ENCODE measurements around the gene CLASP1. TPM values are rescaled to one million over a fixed set of nuclear protein-coding genes. Genes with fewer than 3 reads are reported as not detected.

Gene CLASP1
- total and polyA plus RNA-seq, 2 of the 8 experiments (the other 6 are each of a cell fraction or from before 2014, with no cell fraction given), result 7.3 to 53.9 TPM

DNA sequence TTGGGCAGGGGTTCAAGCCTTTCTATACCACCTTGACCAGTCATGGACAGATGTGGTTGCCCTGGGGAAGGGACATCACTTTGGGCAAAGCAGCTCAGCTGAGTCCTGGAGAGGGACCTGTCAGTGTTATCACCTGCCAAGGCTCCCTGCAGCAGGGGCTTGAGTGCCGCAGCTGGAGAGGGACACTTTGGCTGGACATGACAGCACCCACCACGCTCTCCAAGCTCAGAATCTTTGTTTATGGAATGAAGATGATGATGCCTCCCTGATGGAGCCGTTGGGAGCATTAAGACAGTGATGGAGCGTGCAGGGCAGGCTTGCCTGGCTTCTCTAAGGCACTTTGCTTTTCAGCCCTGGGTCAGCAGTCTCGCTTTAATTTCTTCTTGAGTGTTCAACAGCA is 360.0 kb downstream of the CLASP1 start:
- CTCF ChIA-PET (ENCODE audit: partially characterized antibody), result interaction anchor here (0.9 to 5.1 kb wide), 4 partner anchors 8 to 196 kb away, joined by 3 to 34 read pairs (median 6); no protein-coding TSS in a partner anchor
- Histone ChIP-seq H2BK12ac (ENCODE audit: low read depth, low read length) (no peak overlapping the region), H4K20me1 (replicated peaks in 1 of 2; ENCODE audit: control insufficient read depth in 1 of 2, insufficient read depth in 2 of 2, low read length in 2 of 2) (no peaks in the 10 kb centered on the region), H3K27me3 (replicated peaks in 1 of 4; ENCODE audit: control insufficient read depth in 3 of 4, extremely low read depth in 1 of 4, insufficient read depth in 3 of 4, low read length in 3 of 4) (peaks cover 0 to 18% (median 12%) of the 10 kb centered on the region in 4 experiments; a peak in 5 of 7 replicates), H2BK120ac (replicated peaks; ENCODE audit: low read depth, low read length) (no peak overlapping the region), H3K23me2 (ENCODE audit: low read depth, low read length) (peaks cover 8% of the 10 kb centered on the region; the same call in 1 of the 2 replicates), H3K9ac (replicated peaks in 1 of 4; ENCODE audit: extremely low read depth in 1 of 4, low read depth in 3 of 4, low read length in 3 of 4) (no peak overlapping the region), H2BK5ac (ENCODE audit: low read depth, low read length) (no peak overlapping the region), H3K36me3 (ENCODE audit: control insufficient read depth in 2 of 4, insufficient read depth in 4 of 4, low read length in 3 of 4) (no peaks in the 10 kb centered on the region), H3K79me2 (ENCODE audit: control insufficient read depth in 1 of 2, insufficient read depth in 2 of 2, low read length in 2 of 2) (no peaks in the 10 kb centered on the region), H3K4ac (replicated peaks; ENCODE audit: insufficient read length, low read depth, low read length) (no peak overlapping the region), H3K4me2 (ENCODE audit: insufficient read depth in 1 of 2, low read depth in 2 of 2, low read length in 2 of 2) (no peak overlapping the region), H3K14ac (ENCODE audit: insufficient read length) (no peak overlapping the region), H3K18ac (ENCODE audit: extremely low read depth, low read length) (no peak overlapping the region), H4K91ac (replicated peaks; ENCODE audit: insufficient read length, low read length) (no peak overlapping the region), H3K79me1 (ENCODE audit: low read depth, low read length) (no peaks in the 10 kb centered on the region; the same call in 1 of the 2 replicates), H2AK5ac (ENCODE audit: low read depth, low read length) (no peak overlapping the region), H3K56ac (replicated peaks; ENCODE audit: insufficient read length, low read depth, low read length) (no peak overlapping the region), H4K5ac (ENCODE audit: insufficient read length, low read depth, low read length) (no peak overlapping the region), H3K27ac (ENCODE audit: low read depth, low read length) (no peak overlapping the region), H2AFZ (ENCODE audit: low read length) (no peak overlapping the region), H3K9me3 (ENCODE audit: insufficient read depth in 2 of 2, low read depth in 1 of 2, low read length in 1 of 2) (no peaks in the 10 kb centered on the region), H3K4me3 (ENCODE audit: extremely low read depth in 1 of 4, insufficient read depth in 2 of 4, low read depth in 3 of 4, low read length in 4 of 4) (no peak overlapping the region), H3K4me1 (replicated peaks in 1 of 4; ENCODE audit: control insufficient read depth in 3 of 4, insufficient read depth in 4 of 4, low read length in 3 of 4) (peaks cover 0 to 2% (median 0%) of the 10 kb centered on the region in 4 experiments; a peak in 1 of 7 replicates), H4K8ac (ENCODE audit: extremely low read depth, insufficient read depth, low read length) (no peak overlapping the region), H2BK15ac (ENCODE audit: low read length) (no peak overlapping the region), H3K23ac (ENCODE audit: insufficient read length) (no peak overlapping the region), H2BK20ac (ENCODE audit: low read length) (no peak overlapping the region)
- POLR2A ChIA-PET (ENCODE audit: partially characterized antibody), result interaction anchor here (1.0 kb wide), 1 partner anchor 154 kb away, joined by 5 read pairs; no protein-coding TSS in a partner anchor
- FAIRE-seq (no peak), DNase-seq (ENCODE audit: low read depth in 1 of 2, low spot score in 2 of 2) (no peak)
- WGBS, 2 experiments (ENCODE audit: extremely low coverage in 1 of 2, insufficient coverage in 1 of 2, insufficient read length in 1 of 2, insufficient replicate concordance in 2 of 2, low coverage in 1 of 2, low lambda C conversion rate in 2 of 2, missing lambda C conversion rate in 1 of 2), result 84% methylated on average over 5 of the region's 5 CpGs; no CpG with 5 or more reads in 1 of the 2 experiments
- TF ChIP-seq EGR1 (IDR thresholded peaks at IDR 0.05; ENCODE audit: borderline replicate concordance, low read depth, low read length), result no peak
- TF ChIP-seq SP4 (IDR thresholded peaks at IDR 0.05; ENCODE audit: low read length), result no peak
- TF ChIP-seq CBX5 (IDR thresholded peaks at IDR 0.05; ENCODE audit: low read depth, low read length), result no peak
- no peak for TF ChIP-seq CEBPB (IDR thresholded peaks at IDR 0.05; ENCODE audit: low read depth, low read length)
- no peak for TF ChIP-seq SRF (IDR thresholded peaks at IDR 0.05; ENCODE audit: low read depth, low read length)
- no peak for TF ChIP-seq RBBP5 (IDR thresholded peaks at IDR 0.05; ENCODE audit: borderline replicate concordance, low read depth, low read length)
- TF ChIP-seq EP300 (IDR thresholded peaks at IDR 0.05; ENCODE audit: borderline replicate concordance in 1 of 2, low read depth in 2 of 2, low read length in 2 of 2), result no peak
- TF ChIP-seq YY1 (IDR thresholded peaks at IDR 0.05; ENCODE audit: low read depth, low read length), result no peak
- no peak for TF ChIP-seq ATF3 (IDR thresholded peaks at IDR 0.05; ENCODE audit: insufficient read depth, low read depth, low read length)
- no peak for TF ChIP-seq RNF2 (IDR thresholded peaks at IDR 0.05; ENCODE audit: borderline replicate concordance, low read depth, low read length, missing control alignments, poor library complexity, severe bottlenecking)

All from H1 (cell line).